SK-N-SH (cell line): ENCODE results near the gene SHISA5. TPM values are rescaled to one million over a fixed set of nuclear protein-coding genes. Genes with fewer than 3 reads are reported as not detected.

ENCODE experiments used
- CTCF ChIA-PET: fragments of 300-600, 350-600 bp; formaldehyde crosslinking; extraction: SDS; loops from one replicate; lab custom pipeline; 2021; lab: Yijun Ruan, JAX
- POLR2A ChIA-PET: fragments of 350-600 bp; sonication (Branson Sonifier 250); formaldehyde crosslinking; extraction: SDS; loops from one replicate; lab custom pipeline; 2020; ENCODE audit warnings: antibody characterized with exemption, inconsistent platforms; lab: Yijun Ruan, JAX
- DNase-seq: peaks from one replicate; pipeline ENCODE4 v3.0.0; 2012
- H2AFZ ChIP-seq: fragments of 200-600 bp; sonication (generic); 2 replicates; pipeline ENCODE4 v1.8.1; 2016; ENCODE audit warnings: antibody characterized with exemption, mild to moderate bottlenecking, low read depth
- H3F3A ChIP-seq: fragments of 200-600 bp; sonication (generic); replicated peaks from 2 replicates; pipeline ENCODE3; 2016; ENCODE audit warnings: antibody characterized with exemption, mild to moderate bottlenecking; ENCODE audit not compliant: insufficient read depth
- H3K27ac ChIP-seq, 2 experiments: fragments of 200-500 bp in 1 of 2; fragments of 200-600 bp in 1 of 2; sonication (Bioruptor generic) in 1 of 2; sonication (generic), shearing (Covaris generic) in 1 of 2; 2 replicates each; pipeline versions ENCODE4 v1.5.1 to v1.6.1; 2014 to 2016; ENCODE audit warnings: low read depth in 2 of 2, inconsistent platforms in 1 of 2, low read length in 1 of 2, mild to moderate bottlenecking in 1 of 2, mixed read lengths in 1 of 2
- H3K27me3 ChIP-seq: fragments of 200-600 bp; sonication (generic), shearing (Covaris generic); 2 replicates; pipeline ENCODE4 v1.6.1; 2016; ENCODE audit warnings: mixed run types; ENCODE audit not compliant: insufficient read depth
- H3K36me3 ChIP-seq, 2 experiments: fragments of 200-500 bp in 1 of 2; fragments of 200-600 bp in 1 of 2; sonication (Bioruptor generic) in 1 of 2; sonication (generic) in 1 of 2; replicated peaks in 1 of 2; 2 replicates each; pipeline versions ENCODE3 to v1.5.1; 2014 to 2016; ENCODE audit warnings: low read length in 1 of 2, mild to moderate bottlenecking in 1 of 2; ENCODE audit not compliant: insufficient read depth in 2 of 2, control insufficient read depth in 1 of 2
- H3K4me1 ChIP-seq, 2 experiments: fragments of 200-500 bp in 1 of 2; fragments of 200-600 bp in 1 of 2; sonication (Bioruptor generic) in 1 of 2; sonication (generic), shearing (Covaris generic) in 1 of 2; 2 replicates each; pipeline versions ENCODE4 v1.5.1 to v1.6.1; 2014 to 2016; ENCODE audit warnings: low read depth in 1 of 2, low read length in 1 of 2, mixed run types in 1 of 2; ENCODE audit not compliant: insufficient read depth in 2 of 2, control insufficient read depth in 1 of 2
- H3K4me2 ChIP-seq: fragments of 200-600 bp; sonication (generic), shearing (Covaris generic); 2 replicates; pipeline ENCODE4 v1.6.1; 2017; ENCODE audit warnings: mixed run types
- H3K4me3 ChIP-seq, 2 experiments: fragments of 200-500 bp in 1 of 2; fragments of 200-600 bp in 1 of 2; sonication (Bioruptor generic) in 1 of 2; sonication (generic), shearing (Covaris generic) in 1 of 2; 2 replicates each; pipeline versions ENCODE4 v1.5.1 to v1.8.1; 2014 to 2016; ENCODE audit warnings: low read depth in 2 of 2, inconsistent platforms in 1 of 2, low read length in 1 of 2, mild to moderate bottlenecking in 1 of 2, mixed read lengths in 1 of 2, moderate library complexity in 1 of 2
- H3K79me2 ChIP-seq: fragments of 200-600 bp; sonication (generic); 2 replicates; pipeline ENCODE4 v1.8.1; 2017; ENCODE audit warnings: mild to moderate bottlenecking; ENCODE audit not compliant: insufficient read depth
- H3K9ac ChIP-seq: fragments of 200-600 bp; sonication (generic); 2 replicates; pipeline ENCODE4 v1.6.1; 2017; ENCODE audit warnings: mixed run types
- H3K9me2 ChIP-seq: fragments of 200-600 bp; sonication (generic); 2 replicates; pipeline ENCODE4 v1.6.1; 2017; ENCODE audit warnings: mixed run types
- H3K9me3 ChIP-seq: fragments of 200-600 bp; sonication (generic); 2 replicates; pipeline ENCODE4 v1.6.1; 2017; ENCODE audit warnings: mixed run types, mild to moderate bottlenecking, moderate library complexity
- H4K20me1 ChIP-seq: fragments of 200-600 bp; sonication (generic); 2 replicates; pipeline ENCODE4 v1.6.1; 2017; ENCODE audit warnings: mild to moderate bottlenecking, mixed run types; ENCODE audit not compliant: insufficient read depth
- FOSL2 ChIP-seq: IDR thresholded peaks from 2 replicates; pipeline ENCODE4 v1.4.0; 2012; ENCODE audit warnings: low read depth, mild to moderate bottlenecking, moderate library complexity, borderline replicate concordance
- IRF3 ChIP-seq: fragments of 150-350 bp; IDR thresholded peaks from 2 replicates; pipeline ENCODE4 v1.6.1; 2016; ENCODE audit warnings: mild to moderate bottlenecking, low read depth, low read length
- MAX ChIP-seq: IDR thresholded peaks from 2 replicates; pipeline ENCODE4 v1.4.0; 2012; ENCODE audit warnings: low read depth
- MEF2A ChIP-seq: IDR thresholded peaks from 2 replicates; pipeline ENCODE4 v1.4.0; 2012; ENCODE audit warnings: low read depth, borderline replicate concordance
- NFIC ChIP-seq: IDR thresholded peaks from 2 replicates; pipeline ENCODE4 v1.4.0; 2012; ENCODE audit warnings: borderline replicate concordance
- PBX3 ChIP-seq: IDR thresholded peaks from 2 replicates; pipeline ENCODE4; 2012
- POLR2AphosphoS5 ChIP-seq: IDR thresholded peaks from 2 replicates; pipeline ENCODE4 v1.6.1; 2012; ENCODE audit warnings: low read depth, low read length
- REST ChIP-seq: IDR thresholded peaks from 2 replicates; pipeline ENCODE4 v1.6.1; 2012; ENCODE audit warnings: mild to moderate bottlenecking, low read depth, low read length, moderate library complexity
- TAF1 ChIP-seq: IDR thresholded peaks from 2 replicates; pipeline ENCODE4 v1.6.1; 2012; ENCODE audit warnings: low read depth, mild to moderate bottlenecking, low read length, moderate library complexity, borderline replicate concordance
- TCF12 ChIP-seq: IDR thresholded peaks from 2 replicates; pipeline ENCODE4 v1.4.0; 2012
- WGBS: methylation state at CpG from one replicate; pipeline ENCODE4 v1.1.6; 2017; ENCODE audit warnings: low lambda C conversion rate; 5-methylcytosine and 5-hydroxymethylcytosine counted together
- polyA plus RNA-seq, 3 experiments: library from polyadenylated mRNA; depleted of rRNA; stranded (reverse); fragments of >200 nt; gene quantifications; 2 replicates each; pipeline ENCODE4 v1.2.3, GENCODE V29; 2012

Gene SHISA5
- polyA plus RNA-seq, 1 of the 3 experiments (the other 2 are of a cell fraction), result 194 TPM

- Histone ChIP-seq H3K9me3 (no peaks in the 10 kb centered on the region), H3K4me2 (no peak overlapping the region), H3K9me2 (no peaks in the 10 kb centered on the region), H3K79me2 (no peaks in the 10 kb centered on the region), H4K20me1 (no peaks in the 10 kb centered on the region), H3K36me3 (peaks cover 48 to 49% of the 10 kb centered on the region in 2 experiments), H3K27me3 (no peaks in the 10 kb centered on the region), H3K9ac (no peak overlapping the region), H3K27ac (no peak overlapping the region), H3F3A (peaks cover 12% of the 10 kb centered on the region), H3K4me1 (peaks cover 0 to 13% of the 10 kb centered on the region in 2 experiments; a peak in 1 of 4 replicates), H3K4me3 (no peak overlapping the region), H2AFZ (no peak overlapping the region)
- ChIA-PET POLR2A (interaction anchor here (1.8 kb wide), 1 partner anchor 9 kb away, joined by 3 read pairs; no protein-coding TSS in a partner anchor), CTCF (interaction anchor here (0.8 kb wide), 1 partner anchor 24 kb away, joined by 3 read pairs; no protein-coding TSS in a partner anchor)
- no peak for DNase-seq
- TF ChIP-seq MAX (no peak), POLR2AphosphoS5 (no peak), IRF3 (no peak), MEF2A (no peak), PBX3 (no peak), NFIC (no peak), TCF12 (no peak), TAF1 (no peak), REST (no peak), FOSL2 (no peak)
- WGBS, result 88% methylated on average over 7 of the region's 7 CpGs
These were observed 44.0 kb downstream of the SHISA5 start for GRCh38 chr3:48459773-48460516.
